Astrocyte (in vitro differentiated cells and primary cell): ENCODE measurements around the gene WFDC10A. TPM values are rescaled to one million over a fixed set of nuclear protein-coding genes. Genes with fewer than 3 reads are reported as not detected.

Experiments used
- DNase-seq: peaks from one replicate; pipeline ENCODE4 v3.0.0-alpha.2; 2010; ENCODE audit warnings: low read depth
- FAIRE-seq: peaks from 2 replicates; lab custom pipeline; 2011; peaks lifted over from hg19 to GRCh38; lab: Jason Lieb, UNC
- H2AFZ ChIP-seq: 2 replicates; pipeline ENCODE4 v1.6.0; 2012; ENCODE audit warnings: low read depth, low read length, inconsistent platforms
- H3K27ac ChIP-seq: 2 replicates; pipeline ENCODE4 v1.5.1; 2011; ENCODE audit warnings: low read depth, low read length, inconsistent platforms
- H3K27me3 ChIP-seq: 2 replicates; pipeline ENCODE4 v1.6.0; 2011; ENCODE audit warnings: low read length, inconsistent platforms; ENCODE audit not compliant: insufficient read depth
- H3K36me3 ChIP-seq: 2 replicates; pipeline ENCODE4 v1.5.1; 2011; ENCODE audit warnings: low read length, inconsistent platforms; ENCODE audit not compliant: insufficient read depth
- H3K4me1 ChIP-seq: 2 replicates; pipeline ENCODE4 v1.5.1; 2011; ENCODE audit warnings: low read length, inconsistent platforms; ENCODE audit not compliant: insufficient read depth
- H3K4me2 ChIP-seq: 2 replicates; pipeline ENCODE4 v1.6.0; 2012; ENCODE audit warnings: low read length, inconsistent platforms
- H3K4me3 ChIP-seq: 2 replicates; pipeline ENCODE4 v1.5.1; 2011; ENCODE audit warnings: low read depth, mild to moderate bottlenecking, low read length, inconsistent platforms; ENCODE audit not compliant: insufficient read depth
- H3K79me2 ChIP-seq: 2 replicates; pipeline ENCODE4 v1.6.0; 2012; ENCODE audit warnings: mild to moderate bottlenecking, low read length, inconsistent platforms; ENCODE audit not compliant: insufficient read depth
- H3K9ac ChIP-seq: 2 replicates; pipeline ENCODE4 v1.6.0; 2012; ENCODE audit warnings: mild to moderate bottlenecking, low read length, inconsistent platforms
- H3K9me3 ChIP-seq: 2 replicates; pipeline ENCODE4 v1.5.1; 2012; ENCODE audit warnings: low read depth, mild to moderate bottlenecking, low read length, inconsistent platforms; ENCODE audit not compliant: insufficient read depth
- H4K20me1 ChIP-seq: 2 replicates; pipeline ENCODE4 v1.6.0; 2012; ENCODE audit warnings: low read length, inconsistent platforms; ENCODE audit not compliant: insufficient read depth
- H3K27ac Mint-ChIP-seq: one replicate; pipeline ENCODE4 v1.8.0; 2021; ENCODE audit warnings: mild to moderate bottlenecking, mixed read lengths; ENCODE audit not compliant: unreplicated experiment
- H3K27me3 Mint-ChIP-seq: one replicate; pipeline ENCODE4 v1.8.0; 2021; ENCODE audit warnings: low read depth, mixed read lengths; ENCODE audit not compliant: unreplicated experiment
- H3K36me3 Mint-ChIP-seq: one replicate; pipeline ENCODE4 v1.8.0; 2021; ENCODE audit warnings: low read depth, mixed read lengths; ENCODE audit not compliant: unreplicated experiment
- H3K4me1 Mint-ChIP-seq: one replicate; pipeline ENCODE4 v1.8.0; 2021; ENCODE audit warnings: low read depth, mixed read lengths; ENCODE audit not compliant: unreplicated experiment
- H3K4me3 Mint-ChIP-seq: one replicate; pipeline ENCODE4 v1.8.0; 2021; ENCODE audit warnings: mild to moderate bottlenecking, moderate library complexity, mixed read lengths; ENCODE audit not compliant: unreplicated experiment
- H3K9me3 Mint-ChIP-seq: one replicate; pipeline ENCODE4 v1.8.0; 2021; ENCODE audit warnings: mild to moderate bottlenecking, mixed read lengths; ENCODE audit not compliant: unreplicated experiment
- CTCF ChIP-seq: IDR thresholded peaks from 2 replicates; pipeline ENCODE4 v1.5.1; 2011; ENCODE audit warnings: low read depth, mild to moderate bottlenecking, inconsistent platforms, low read length, moderate library complexity; ENCODE audit not compliant: insufficient read depth
- EZH2 ChIP-seq: IDR thresholded peaks from 2 replicates; pipeline ENCODE4 v1.6.1; 2012; ENCODE audit warnings: mild to moderate bottlenecking, low read length, inconsistent platforms; ENCODE audit not compliant: insufficient read depth
- total RNA-seq: library from RNA; stranded (reverse); gene quantifications from 2 replicates; pipeline ENCODE4 v1.2.1, GENCODE V29; 2021

WFDC10A gene
- total RNA-seq, 1 donor from 2014 or later: not detected

GRCh38 chr20:45607810-45608209 is 21.7 kb upstream of the WFDC10A start:
- no peaks in the 10 kb centered on the region for H3K27me3 Mint-ChIP-seq
- no peaks in the 10 kb centered on the region for H3K36me3 Mint-ChIP-seq
- no peak overlapping the region for H3K4me2 ChIP-seq
- no peak overlapping the region for H3K27ac ChIP-seq
- no peak for DNase-seq
- no peak overlapping the region for H2AFZ ChIP-seq
- H3K27ac Mint-ChIP-seq: no peak overlapping the region
- no peak overlapping the region for H3K4me3 ChIP-seq
- no peaks in the 10 kb centered on the region for H4K20me1 ChIP-seq
- no peak overlapping the region for H3K4me3 Mint-ChIP-seq
- H3K9ac ChIP-seq: no peak overlapping the region
- no peaks in the 10 kb centered on the region for H3K9me3 ChIP-seq
- H3K79me2 ChIP-seq: no peaks in the 10 kb centered on the region
- H3K4me1 Mint-ChIP-seq: peaks cover 25% of the 10 kb centered on the region
- no peak for FAIRE-seq
- H3K9me3 Mint-ChIP-seq: peaks cover 13% of the 10 kb centered on the region
- no peaks in the 10 kb centered on the region for H3K27me3 ChIP-seq
- no peaks in the 10 kb centered on the region for H3K36me3 ChIP-seq
- H3K4me1 ChIP-seq: no peaks in the 10 kb centered on the region
- TF ChIP-seq EZH2 (no peak), CTCF (no peak)

GRCh38 chr20:45611054-45611453 is 18.5 kb upstream of the WFDC10A start:
- H3K4me1 Mint-ChIP-seq: peaks cover 25% of the 10 kb centered on the region
- H3K27ac Mint-ChIP-seq: peak overlapping the region; percentile 78
- no peaks in the 10 kb centered on the region for H3K36me3 Mint-ChIP-seq
- no peaks in the 10 kb centered on the region for H3K36me3 ChIP-seq
- no peaks in the 10 kb centered on the region for H3K27me3 Mint-ChIP-seq
- DNase-seq (peak; percentile 86), FAIRE-seq (no peak)
- H4K20me1 ChIP-seq: no peaks in the 10 kb centered on the region
- H3K4me1 ChIP-seq: no peaks in the 10 kb centered on the region
- H3K4me3 Mint-ChIP-seq: no peak overlapping the region
- H3K79me2 ChIP-seq: no peaks in the 10 kb centered on the region
- H3K27ac ChIP-seq: no peak overlapping the region
- H2AFZ ChIP-seq: peak overlapping the region; percentile 40
- no peaks in the 10 kb centered on the region for H3K9me3 ChIP-seq
- TF ChIP-seq EZH2: no peak
- TF ChIP-seq CTCF: no peak
- H3K9ac ChIP-seq: no peak overlapping the region
- peak overlapping the region; percentile 45 for H3K4me2 ChIP-seq
- peaks cover 5% of the 10 kb centered on the region for H3K9me3 Mint-ChIP-seq
- H3K4me3 ChIP-seq: no peak overlapping the region
- H3K27me3 ChIP-seq: no peaks in the 10 kb centered on the region

GRCh38 chr20:45612314-45612713 is 17.2 kb upstream of the WFDC10A start:
- peaks cover 25% of the 10 kb centered on the region for H3K4me1 Mint-ChIP-seq
- Histone ChIP-seq H2AFZ (no peak overlapping the region), H3K36me3 (no peaks in the 10 kb centered on the region), H3K4me3 (no peak overlapping the region), H3K79me2 (no peaks in the 10 kb centered on the region), H3K27me3 (no peaks in the 10 kb centered on the region), H3K27ac (no peak overlapping the region), H4K20me1 (no peaks in the 10 kb centered on the region), H3K4me1 (no peaks in the 10 kb centered on the region), H3K9me3 (no peaks in the 10 kb centered on the region), H3K4me2 (no peak overlapping the region), H3K9ac (no peak overlapping the region)
- TF ChIP-seq CTCF: no peak
- no peak for TF ChIP-seq EZH2
- DNase-seq (no peak), FAIRE-seq (no peak)
- H3K27ac Mint-ChIP-seq: no peak overlapping the region
- H3K36me3 Mint-ChIP-seq: no peaks in the 10 kb centered on the region
- H3K9me3 Mint-ChIP-seq: peaks cover 2% of the 10 kb centered on the region
- H3K27me3 Mint-ChIP-seq: no peaks in the 10 kb centered on the region
- H3K4me3 Mint-ChIP-seq: no peak overlapping the region
